Limb (tissue), 2 donors: Measurements from ENCODE around the gene TMEM254.
"Not testable (repeated sequence)": the region's sequence is repeated elsewhere in the genome, so short reads cannot be mapped to it uniquely, and the experiment has no call there.

Source experiments
- DNase-seq, 2 donors: peaks; one replicate each; pipeline ENCODE4 v3.0.0-alpha.2; 2016; ENCODE audit errors: extremely low spot score in 2 of 2

The TMEM254 gene

GRCh38 chr10:80132299-80133139 is 54.1 kb downstream of the TMEM254 start, which contains the start of gene PLAC9:
Gene PLAC9 (plus strand): TSS chr10:80132730. CDS start chr10:80132763, 33 bp downstream.
- DNase-seq: peak; percentile 45 to 74

GRCh38 chr10:80133206-80133605 is 54.7 kb downstream of the TMEM254 start:
- DNase-seq: no peak

GRCh38 chr10:80133687-80134086 is 55.2 kb downstream of the TMEM254 start:
- DNase-seq: not testable (repeated sequence)

DNA sequence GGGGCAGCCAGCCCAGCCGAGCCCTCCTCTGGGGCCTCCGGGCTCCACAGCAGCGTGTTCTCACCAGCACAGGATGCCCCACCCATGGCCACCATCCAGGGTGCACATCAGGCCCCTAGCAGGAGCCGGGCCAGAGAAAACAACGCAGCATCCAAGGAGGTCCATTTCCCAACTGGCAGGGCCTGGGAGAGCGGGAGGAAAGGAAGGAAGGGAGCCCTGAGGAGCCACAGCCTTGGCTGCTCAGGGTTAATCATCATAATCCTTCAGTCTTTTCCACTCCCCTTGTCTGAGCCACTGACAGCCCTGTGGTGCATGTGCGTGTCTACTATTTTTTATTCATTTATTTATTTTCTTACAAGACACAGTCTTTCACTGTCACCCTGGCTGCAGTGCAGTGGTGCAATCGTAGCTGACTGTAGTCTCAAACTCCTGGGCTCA is 57.7 kb downstream of the TMEM254 start:
- peak; percentile 59 to 83 for DNase-seq

- DNase-seq: peak in 1 of 2 donors; percentile 52
Measured at GRCh38 chr10:80137031-80137862, 58.8 kb downstream of the TMEM254 start.

GRCh38 chr10:80137920-80138319 is 59.5 kb downstream of the TMEM254 start:
- no peak for DNase-seq

DNA sequence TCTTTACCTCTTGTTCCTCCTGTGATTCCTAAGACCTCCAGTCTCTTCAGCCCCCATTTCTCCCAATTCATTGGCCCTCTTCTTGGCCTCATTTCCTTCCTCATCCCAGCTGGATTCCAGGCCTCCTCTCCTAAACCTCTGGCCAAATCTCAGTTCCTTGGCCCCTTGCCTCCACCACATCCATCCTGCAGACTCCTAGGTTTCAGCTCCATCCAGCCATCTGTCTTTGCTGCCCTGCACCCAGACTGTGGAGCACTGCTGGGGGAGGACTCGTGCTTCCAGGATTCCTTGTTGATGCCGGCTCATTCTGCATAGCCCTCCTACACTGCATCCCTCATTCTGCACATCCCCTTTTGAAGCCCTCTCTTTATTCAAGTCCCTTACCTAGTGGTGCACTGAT is 60.8 kb downstream of the TMEM254 start:
- no peak for DNase-seq

DNA sequence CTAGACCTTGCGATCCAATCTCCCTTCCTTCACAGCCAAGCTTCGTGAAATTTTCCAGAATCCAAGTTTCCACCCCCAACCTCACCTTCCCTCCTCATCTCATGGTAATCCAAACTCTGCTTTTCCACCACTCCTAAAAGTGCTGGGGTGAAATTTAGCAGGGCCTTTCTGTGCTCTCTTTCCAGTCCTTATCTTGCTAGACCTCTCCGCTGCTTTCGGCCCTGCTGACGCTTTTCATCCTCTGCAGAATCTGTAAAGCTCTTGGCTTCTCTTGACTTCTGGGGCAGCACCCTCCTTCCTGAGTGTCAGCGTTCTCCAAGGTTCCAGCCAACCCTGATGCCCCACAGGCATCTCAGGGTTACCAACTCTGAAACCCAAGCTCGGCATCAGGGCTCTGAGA is 61.8 kb downstream of the TMEM254 start:
- DNase-seq: no peak

DNA sequence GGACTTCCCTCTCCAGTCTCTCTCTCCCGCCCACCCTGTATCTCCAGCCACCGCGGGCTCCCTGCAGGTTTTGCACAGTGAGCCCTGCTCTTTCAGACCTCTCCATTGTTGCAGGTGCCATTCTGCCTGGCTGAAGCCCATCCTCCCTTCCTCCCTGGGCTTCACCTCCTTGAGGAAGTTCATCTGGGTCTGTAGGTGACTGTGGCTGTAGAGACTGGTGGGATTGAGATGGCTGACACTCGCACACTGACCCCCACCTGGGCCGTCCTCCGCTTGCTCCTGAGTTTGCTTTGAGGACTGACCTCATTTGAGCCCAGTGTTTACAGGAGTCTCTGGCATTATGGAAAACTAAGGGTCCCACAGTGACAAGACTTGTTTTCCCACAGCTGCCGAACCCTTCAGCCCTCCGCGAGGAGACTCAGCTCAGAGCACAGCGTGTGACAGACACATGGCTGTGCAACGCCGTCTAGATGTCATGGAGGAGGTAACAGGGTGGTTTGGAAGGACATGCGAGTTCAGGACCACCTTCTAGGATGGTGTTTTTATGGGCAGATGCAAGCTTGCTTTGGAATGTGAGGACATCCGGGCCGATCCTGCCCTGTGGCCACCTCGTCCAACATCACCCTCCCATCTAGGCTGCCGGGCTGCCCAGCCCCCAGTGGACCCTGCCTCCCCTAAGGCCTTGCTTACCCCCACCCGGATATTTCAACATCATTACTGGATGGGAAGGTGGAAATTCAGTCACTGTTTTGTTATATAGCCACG is 63.4 kb downstream of the TMEM254 start:
- DNase-seq: no peak
